WERI-Rb-1 (cell line): Measurements from ENCODE around the gene TCOF1.

Source experiments
- DNase-seq: peaks from one replicate; pipeline ENCODE4 v3.0.0-alpha.2; 2020
- H3K27ac ChIP-seq: fragments of 250-450 bp; sonication (Bioruptor Pico); 2 replicates; pipeline ENCODE4 v1.5.1; 2020; ENCODE audit warnings: mild to moderate bottlenecking, moderate library complexity
- H3K27me3 ChIP-seq: fragments of 250-450 bp; sonication (Bioruptor Pico); 2 replicates; pipeline ENCODE4 v1.5.1; 2021; ENCODE audit warnings: mild to moderate bottlenecking, low read depth, moderate library complexity; ENCODE audit not compliant: insufficient read depth, severe bottlenecking
- H3K36me3 ChIP-seq: fragments of 250-450 bp; sonication (Bioruptor Pico); 2 replicates; pipeline ENCODE4 v1.5.1; 2020; ENCODE audit warnings: mild to moderate bottlenecking, moderate library complexity
- H3K4me3 ChIP-seq: 2 replicates; pipeline ENCODE4 v1.5.1; 2011; ENCODE audit warnings: low read depth, mild to moderate bottlenecking, control low read depth, low read length
- H3K9me3 ChIP-seq: fragments of 250-450 bp; sonication (Bioruptor Pico); 2 replicates; pipeline ENCODE4 v1.5.1; 2021; ENCODE audit warnings: mild to moderate bottlenecking, moderate library complexity; ENCODE audit not compliant: severe bottlenecking
- CTCF ChIP-seq: IDR thresholded peaks from 2 replicates; pipeline ENCODE4 v1.5.1; 2011; ENCODE audit warnings: low read depth, mild to moderate bottlenecking, control low read depth, inconsistent platforms, low read length

Gene TCOF1

GRCh38 chr5:150364004-150364403, 6.5 kb downstream of the TCOF1 start:
- Histone ChIP-seq H3K27me3 (no peaks in the 10 kb centered on the region), H3K36me3 (peaks cover 86% of the 10 kb centered on the region), H3K9me3 (no peaks in the 10 kb centered on the region), H3K4me3 (no peak overlapping the region), H3K27ac (no peak overlapping the region)
- DNase-seq, result no peak
- TF ChIP-seq CTCF, result no peak

DNA sequence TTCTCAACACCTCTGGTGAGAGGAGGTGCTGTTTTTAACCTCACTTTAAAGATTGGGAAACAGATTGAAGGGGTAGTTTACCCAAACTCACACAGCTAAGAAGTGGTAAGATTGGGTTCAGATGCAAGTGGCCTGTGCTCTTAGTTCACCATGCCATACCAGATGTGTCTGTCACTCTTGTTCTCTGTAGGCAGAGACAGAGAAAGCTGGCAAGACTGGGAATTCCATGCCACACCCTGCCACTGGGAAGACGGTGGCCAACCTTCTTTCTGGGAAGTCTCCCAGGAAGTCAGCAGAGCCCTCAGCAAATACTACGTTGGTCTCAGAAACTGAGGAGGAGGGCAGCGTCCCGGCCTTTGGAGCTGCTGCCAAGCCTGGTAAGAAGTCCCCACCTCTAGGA, 11.0 kb downstream of the TCOF1 start:
- Histone ChIP-seq H3K27ac (no peak overlapping the region), H3K27me3 (no peaks in the 10 kb centered on the region), H3K9me3 (no peaks in the 10 kb centered on the region), H3K36me3 (peaks cover 88% of the 10 kb centered on the region), H3K4me3 (no peak overlapping the region)
- no peak for DNase-seq
- TF ChIP-seq CTCF, result no peak

DNA sequence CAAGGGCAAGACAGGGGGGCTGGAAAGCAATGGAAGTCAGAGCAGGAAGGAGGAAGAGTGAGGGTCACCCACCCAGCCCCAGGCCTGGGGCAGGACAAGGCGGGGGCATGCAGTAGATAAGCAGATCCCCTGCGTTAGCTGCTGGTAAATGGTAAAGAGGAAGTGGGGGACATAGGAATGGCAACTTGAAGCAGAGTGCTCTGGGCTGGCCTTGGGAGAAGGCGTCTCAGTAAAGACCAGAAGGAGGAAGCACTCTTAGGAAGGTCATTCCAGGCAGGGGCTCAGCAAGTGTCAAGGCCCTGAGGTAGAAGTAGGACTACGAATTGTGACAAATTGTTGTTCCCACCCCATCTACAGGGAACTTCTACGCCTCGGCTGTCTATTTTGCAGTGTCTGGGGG, 15.1 kb downstream of the TCOF1 start:
- Histone ChIP-seq H3K27me3 (no peaks in the 10 kb centered on the region), H3K27ac (no peak overlapping the region), H3K9me3 (no peaks in the 10 kb centered on the region), H3K4me3 (no peak overlapping the region), H3K36me3 (peaks cover 100% of the 10 kb centered on the region)
- TF ChIP-seq CTCF, result no peak
- DNase-seq, result no peak

GRCh38 chr5:150374651-150375050, 17.2 kb downstream of the TCOF1 start:
- Histone ChIP-seq H3K36me3 (peaks cover 100% of the 10 kb centered on the region), H3K27ac (no peak overlapping the region), H3K27me3 (no peaks in the 10 kb centered on the region), H3K9me3 (no peaks in the 10 kb centered on the region), H3K4me3 (no peak overlapping the region)
- TF ChIP-seq CTCF, result no peak
- DNase-seq, result no peak

- no peak for DNase-seq
- Histone ChIP-seq H3K27ac (no peak overlapping the region), H3K9me3 (no peaks in the 10 kb centered on the region), H3K27me3 (no peaks in the 10 kb centered on the region), H3K36me3 (peaks cover 98% of the 10 kb centered on the region), H3K4me3 (no peak overlapping the region)
- TF ChIP-seq CTCF, result no peak
Observed at GRCh38 chr5:150376799-150377771, 19.6 kb downstream of the TCOF1 start.
